ENCODE data around the gene KRTAP10-2. TPM values are rescaled to one million over a fixed set of nuclear protein-coding genes. Genes with fewer than 3 reads are reported as not detected.
"Not testable (repeated sequence)": the region's sequence is repeated elsewhere in the genome, so short reads cannot be mapped to it uniquely, and the experiment has no call there.

The KRTAP10-2 gene
- total RNA-seq, 2 donors from 2014 or later, result not detected

DNA sequence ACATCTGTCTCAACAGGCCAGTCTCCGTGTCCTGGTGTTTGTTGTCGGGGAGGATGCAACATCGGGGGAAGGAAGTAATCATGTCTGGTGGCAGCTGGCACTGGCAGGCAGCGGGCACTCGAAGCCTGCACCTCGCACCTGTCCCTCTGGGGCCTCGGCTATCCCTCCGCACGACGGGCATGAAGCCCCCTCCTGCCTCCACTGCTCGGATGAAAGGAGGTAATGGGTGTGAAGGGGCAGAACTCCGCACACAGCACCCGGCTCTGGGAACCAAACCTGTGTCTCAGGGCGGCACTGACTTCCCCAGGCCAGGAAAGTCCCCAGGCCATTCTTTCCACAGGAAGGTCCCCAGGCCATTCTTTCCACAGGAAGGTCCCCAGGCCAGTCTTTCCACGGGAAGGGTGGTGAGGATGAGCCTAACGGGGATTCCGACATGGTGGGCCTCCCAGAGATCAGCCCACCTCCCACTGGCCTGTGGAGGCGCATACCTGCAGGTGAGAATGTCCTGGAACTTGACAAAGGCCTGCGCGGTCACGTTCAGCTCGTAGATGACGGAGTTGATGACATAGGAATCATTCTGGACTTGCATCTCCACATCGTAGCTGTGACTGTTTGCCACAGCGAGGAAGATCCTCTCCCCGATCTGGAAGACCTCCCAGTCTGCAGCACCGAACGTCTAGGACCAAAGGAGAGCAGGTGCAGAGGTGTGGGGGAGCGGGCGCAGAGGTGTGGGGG, 42.4 kb downstream of the KRTAP10-2 start:
- DNase-seq (no peak), ATAC-seq (no peak)
- intact Hi-C loops (cut with DNase I), result no loop called here

DNA sequence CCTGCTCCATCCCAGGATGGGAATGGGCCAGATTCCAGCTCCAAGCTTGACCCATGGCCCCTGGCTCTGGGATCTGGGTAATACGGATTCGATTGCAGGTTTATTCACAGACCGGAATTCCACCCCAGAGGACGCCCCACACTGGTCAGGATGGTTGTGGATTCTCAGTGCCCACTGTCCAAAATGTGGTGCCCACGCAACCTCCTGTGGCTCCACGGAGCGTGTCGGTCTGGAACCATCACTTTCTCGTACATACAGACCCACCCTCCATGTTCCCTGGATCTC, 42.9 kb downstream of the KRTAP10-2 start:
- no peak for ATAC-seq
- intact Hi-C loops (cut with DNase I), result no loop called here
- DNase-seq, result no peak

DNA sequence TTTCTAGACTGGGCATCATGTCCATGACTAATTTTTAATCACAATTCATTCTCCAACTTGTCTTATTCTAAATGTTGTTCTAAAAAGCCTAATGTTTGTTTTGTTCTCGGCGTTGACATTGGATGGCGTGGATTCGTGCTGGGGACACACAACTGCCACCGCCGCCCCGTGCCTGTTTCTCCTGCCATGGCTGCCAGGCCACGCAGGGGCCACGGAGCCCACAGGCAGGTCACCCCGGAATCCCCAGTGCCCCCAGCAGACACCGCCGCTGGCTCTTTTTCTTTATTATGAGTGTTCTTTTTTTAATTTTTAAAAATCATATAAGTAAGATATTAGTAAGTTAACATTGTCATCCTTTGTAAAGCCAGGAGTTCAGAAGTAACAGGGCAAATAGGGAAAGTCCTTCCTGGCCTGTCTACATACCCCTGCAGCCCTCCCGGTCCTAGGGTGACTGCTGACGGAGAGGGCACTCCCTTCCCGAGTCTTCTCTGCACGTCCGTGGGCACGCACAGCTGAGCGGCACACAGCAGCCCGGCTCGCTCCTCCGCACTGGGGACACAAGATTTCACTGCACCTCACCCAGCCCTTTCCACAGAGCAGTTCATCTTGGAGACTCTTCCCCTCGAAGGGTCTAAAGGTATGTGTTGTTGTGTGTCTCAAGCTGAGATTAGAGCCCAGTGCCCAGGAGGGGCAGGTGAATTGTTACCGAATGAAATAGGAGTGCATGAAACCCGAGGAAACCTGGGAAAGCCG, 43.5 kb downstream of the KRTAP10-2 start:
- DNase-seq (no peak), ATAC-seq (no peak)
- intact Hi-C loops (cut with DNase I), result no loop called here

DNA sequence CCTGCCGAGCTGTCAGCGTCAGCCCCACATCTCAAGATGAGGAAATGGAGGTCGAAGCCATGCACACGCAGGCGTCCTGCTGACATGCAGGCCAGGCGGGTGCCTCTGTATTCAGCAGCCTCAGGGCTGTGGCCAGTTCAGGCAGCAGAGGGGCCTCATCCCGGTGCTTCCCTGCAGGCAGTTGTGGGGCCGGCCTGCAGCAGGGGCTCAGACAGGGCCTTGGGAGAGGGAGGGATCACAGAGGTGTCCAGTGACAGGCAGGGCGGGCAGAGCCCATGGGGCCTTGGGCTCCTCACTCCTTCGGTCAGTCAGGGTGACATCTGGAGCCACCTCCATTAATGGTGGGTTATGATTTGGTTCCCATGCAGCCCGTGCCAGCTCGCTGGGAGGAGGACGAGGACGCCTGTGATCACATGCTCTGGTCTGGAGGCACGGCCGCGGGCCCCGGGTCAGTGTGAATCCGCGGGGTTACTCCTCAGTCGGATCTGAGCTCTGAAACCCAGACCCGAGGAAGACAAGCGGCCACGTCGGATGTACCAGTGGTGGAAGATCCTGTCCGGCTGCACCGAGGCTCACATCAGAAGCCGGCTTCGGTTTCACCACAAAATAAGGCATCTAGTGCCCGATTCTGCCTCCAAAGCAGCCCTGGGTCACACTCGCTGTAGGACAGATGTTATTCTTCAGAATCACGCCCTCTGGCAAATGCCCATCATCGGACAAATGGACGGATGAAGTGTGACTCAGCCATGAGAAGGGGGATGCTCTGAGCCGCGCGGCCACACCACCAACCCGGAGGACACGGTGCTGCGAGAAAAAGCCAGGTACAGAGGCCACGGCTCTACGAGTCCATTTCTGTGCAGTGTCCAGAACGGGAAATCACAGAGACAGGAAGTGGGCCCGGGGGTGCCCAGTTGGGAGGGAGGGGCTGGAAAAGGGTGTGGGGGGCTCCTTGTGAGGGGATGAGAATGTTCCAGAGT, 44.7 kb downstream of the KRTAP10-2 start:
- intact Hi-C loops (cut with DNase I), result no loop called here
- DNase-seq (no peak), ATAC-seq (no peak)

DNA sequence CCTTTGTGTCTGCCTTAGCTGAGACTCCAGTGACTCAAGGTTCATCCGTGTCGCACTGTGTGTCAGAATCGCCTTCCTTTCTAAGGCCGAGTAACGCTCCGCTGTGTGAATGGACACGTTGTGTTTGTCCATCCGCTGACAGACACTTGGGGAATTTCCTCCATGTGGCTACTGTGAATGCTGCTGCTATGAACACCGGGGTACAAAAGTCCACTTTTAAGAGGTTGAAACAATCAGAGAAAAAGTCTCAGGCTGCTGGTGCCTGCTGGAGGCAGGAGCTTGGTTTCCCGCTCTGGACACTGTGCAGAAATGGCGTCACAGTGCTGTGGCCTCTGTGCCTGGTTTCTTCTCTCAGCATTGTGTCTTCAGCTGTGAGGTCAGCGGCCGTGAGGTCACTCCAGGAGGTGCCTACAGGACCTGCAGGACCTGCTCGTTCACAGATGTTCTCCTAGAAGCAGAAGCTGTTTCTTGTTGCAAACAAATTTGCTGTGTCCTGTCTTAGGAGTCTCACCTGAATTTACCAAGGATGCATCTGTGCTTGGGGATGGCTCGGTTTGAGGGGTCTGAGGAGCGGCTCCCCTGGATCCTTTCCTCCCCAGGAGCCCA, 45.5 kb downstream of the KRTAP10-2 start:
- intact Hi-C loops (cut with DNase I), result no loop called here
- ATAC-seq (no peak), DNase-seq (no peak)

DNA sequence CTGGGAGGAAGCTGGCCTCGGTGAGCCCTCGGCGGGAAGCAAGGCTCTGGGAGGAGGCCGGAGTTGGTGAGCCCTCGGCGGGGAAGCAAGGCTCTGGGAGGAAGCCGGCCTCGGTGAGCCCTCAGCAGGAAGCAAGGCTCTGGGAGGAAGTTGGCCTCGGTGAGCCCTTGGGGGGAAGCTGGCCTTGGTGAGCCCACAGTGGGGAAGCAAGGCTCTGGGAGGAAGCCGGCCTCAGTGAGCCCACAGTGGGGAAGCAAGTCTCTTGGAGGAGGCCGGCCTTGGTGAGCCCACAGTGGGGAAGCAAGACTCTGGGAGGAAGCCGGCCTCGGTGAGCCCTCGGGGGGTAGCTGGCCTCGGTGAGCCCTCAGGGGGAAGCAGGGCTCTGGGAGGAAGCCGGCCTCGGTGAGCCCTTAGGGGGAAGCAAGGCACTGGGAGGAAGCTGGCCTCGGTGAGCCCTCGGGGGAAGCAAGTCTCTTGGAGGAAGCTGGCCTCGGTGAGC, 47.4 kb downstream of the KRTAP10-2 start:
- intact Hi-C loops (cut with DNase I), result no loop called here
- DNase-seq (no peak), ATAC-seq (no peak)

DNA sequence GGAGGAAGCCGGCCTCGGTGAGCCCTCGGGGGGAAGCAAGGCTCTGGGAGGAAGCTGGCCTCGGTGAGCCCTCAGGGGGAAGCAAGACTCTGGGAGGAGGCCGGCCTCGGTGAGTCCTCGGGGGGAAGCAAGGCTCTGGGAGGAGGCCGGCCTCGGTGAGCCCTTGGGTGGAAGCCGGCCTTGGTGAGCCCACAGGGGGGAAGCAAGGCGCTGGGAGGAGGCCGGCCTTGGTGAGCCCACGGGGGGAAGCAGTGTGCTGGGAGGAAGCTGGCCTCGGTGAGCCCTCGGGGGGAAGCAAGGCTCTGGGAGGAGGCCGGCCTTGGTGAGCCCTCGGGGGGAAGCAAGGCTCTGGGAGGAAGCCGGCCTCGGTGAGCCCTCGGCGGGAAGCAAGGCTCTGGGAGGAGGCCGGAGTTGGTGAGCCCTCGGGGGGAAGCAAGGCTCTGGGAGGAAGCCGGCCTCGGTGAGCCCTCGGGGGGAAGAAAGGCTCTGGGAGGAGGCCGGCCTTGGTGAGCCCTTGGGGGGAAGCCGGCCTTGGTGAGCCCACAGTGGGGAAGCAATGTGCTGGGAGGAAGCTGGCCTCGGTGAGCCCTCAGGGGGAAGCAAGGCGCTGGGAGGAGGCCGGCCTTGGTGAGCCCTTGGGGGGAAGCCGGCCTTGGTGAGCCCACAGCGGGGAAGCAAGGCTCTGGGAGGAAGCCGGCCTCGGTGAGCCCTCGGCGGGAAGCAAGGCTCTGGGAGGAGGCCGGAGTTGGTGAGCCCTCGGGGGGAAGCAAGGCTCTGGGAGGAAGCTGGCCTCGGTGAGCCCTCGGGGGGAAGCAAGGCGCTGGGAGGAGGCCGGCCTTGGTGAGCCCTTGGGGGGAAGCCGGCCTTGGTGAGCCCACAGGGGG, 48.1 kb downstream of the KRTAP10-2 start:
- DNase-seq; intact Hi-C loops (cut with DNase I); ATAC-seq: not testable (repeated sequence)

DNA sequence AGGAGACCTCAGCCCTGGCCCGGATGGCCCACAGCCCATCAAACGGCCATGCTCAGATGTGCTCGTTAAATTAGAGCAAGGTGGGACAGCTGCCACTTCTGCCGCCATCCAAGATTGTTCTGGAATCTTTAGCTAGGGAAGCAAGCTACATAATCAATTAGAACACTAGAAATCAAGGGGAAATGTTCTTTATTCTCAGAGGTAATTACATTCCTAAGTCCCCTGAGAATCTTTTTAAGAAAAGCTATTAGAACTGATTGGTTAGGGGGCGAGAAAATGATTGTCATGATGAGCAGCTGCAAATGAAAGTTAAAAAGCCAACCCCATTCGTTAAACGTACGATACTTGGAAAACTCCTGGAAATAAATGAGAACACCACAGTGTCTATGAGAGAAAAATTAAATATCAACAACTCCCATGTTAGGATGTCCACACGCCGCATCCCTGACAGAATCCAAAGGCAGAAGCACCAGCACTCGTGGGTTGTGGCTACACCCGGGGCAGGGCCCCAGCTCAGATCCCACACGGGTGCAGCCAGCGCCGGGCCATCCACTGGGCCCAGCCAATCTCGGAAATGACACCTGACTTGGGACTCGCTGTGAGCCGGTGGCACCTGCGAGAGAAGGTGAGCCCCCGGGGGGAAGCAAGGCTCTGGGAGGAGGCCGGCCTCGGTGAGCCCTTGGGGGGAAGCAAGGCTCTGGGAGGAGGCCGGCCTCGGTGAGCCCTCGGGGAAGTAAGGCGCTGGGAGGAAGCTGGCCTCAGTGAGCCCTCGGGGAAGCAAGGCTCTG, 48.9 kb downstream of the KRTAP10-2 start:
- no peak for DNase-seq
- intact Hi-C loops (cut with DNase I), result no loop called here
- no peak for ATAC-seq

Other genes starting within 250 kb of the KRTAP10-2 start
- gene CFAP410, start 212.1 kb downstream of the KRTAP10-2 start, total RNA-seq, result 10 to 100 TPM; 16.4 to 21.8 TPM
- gene TRPM2, start 197.9 kb downstream of the KRTAP10-2 start, total RNA-seq, result 1 to 10 TPM; 2.9 to 5.1 TPM
- gene LRRC3, start 96.0 kb downstream of the KRTAP10-2 start, total RNA-seq, result 1 to 10 TPM; 1.4 to 2.5 TPM
- gene KRTAP10-1, start 11.3 kb downstream of the KRTAP10-2 start, total RNA-seq, result not detected
- gene KRTAP10-3, start 7.3 kb upstream of the KRTAP10-2 start, total RNA-seq, result not detected
- gene KRTAP10-4, start 22.2 kb upstream of the KRTAP10-2 start, total RNA-seq, result not detected
- not detected for gene KRTAP10-5, start 29.1 kb upstream of the KRTAP10-2 start, total RNA-seq
- not detected for gene KRTAP10-6, start 41.0 kb upstream of the KRTAP10-2 start, total RNA-seq
- not detected for gene KRTAP10-7, start 49.1 kb upstream of the KRTAP10-2 start, total RNA-seq
- gene KRTAP10-8, start 60.6 kb upstream of the KRTAP10-2 start, total RNA-seq, result not detected
- gene KRTAP10-9, start 75.6 kb upstream of the KRTAP10-2 start, total RNA-seq, result not detected
- gene KRTAP10-10, start 85.9 kb upstream of the KRTAP10-2 start, total RNA-seq, result not detected
- gene KRTAP10-11, start 94.9 kb upstream of the KRTAP10-2 start, total RNA-seq, result not detected
- gene KRTAP12-4, start 103.2 kb upstream of the KRTAP10-2 start, total RNA-seq, result not detected
- not detected for gene KRTAP12-3, start 106.4 kb upstream of the KRTAP10-2 start, total RNA-seq
- gene KRTAP12-2, start 115.4 kb upstream of the KRTAP10-2 start, total RNA-seq, result not detected
- gene KRTAP12-1, start 130.7 kb upstream of the KRTAP10-2 start, total RNA-seq, result not detected
- gene KRTAP10-12, start 145.7 kb upstream of the KRTAP10-2 start, total RNA-seq, result not detected
- gene TSPEAR, start 160.1 kb upstream of the KRTAP10-2 start, total RNA-seq, result 1 to 10 TPM in 1 of 2 donors, under 1 TPM in 1; 0.39 to 1.6 TPM